Measurements from ENCODE around the gene UBAP1L. TPM values are rescaled to one million over a fixed set of nuclear protein-coding genes. Genes with fewer than 3 reads are reported as not detected.
A peak's percentile ranks its signal among the peaks of the same experiment; 100 is the strongest.

The UBAP1L gene
- total RNA-seq, 2 experiments from 2014 or later, result 7.2 TPM

GRCh38 chr15:65085990-65086679 is 28.9 kb downstream of the UBAP1L start:
- DNase-seq (peak in 2 of 14 experiments; percentile 8 to 21), ATAC-seq (ENCODE audit: poor library complexity) (no peak)
- H3K4me3 ChIP-seq (ENCODE audit: low read length), result no peak overlapping the region
- H3K36me3 ChIP-seq (ENCODE audit: insufficient read depth, low read length), result no peaks in the 10 kb centered on the region
- Mint-ChIP-seq H3K9me3 (no peaks in the 10 kb centered on the region), H3K36me3 (ENCODE audit: low read depth) (no peaks in the 10 kb centered on the region), H3K4me3 (no peak overlapping the region), H3K27me3 (peaks cover 10% of the 10 kb centered on the region), H3K4me1 (ENCODE audit: low read depth) (peaks cover 11% of the 10 kb centered on the region), H3K27ac (no peak overlapping the region)
- H3K27me3 ChIP-seq (ENCODE audit: control insufficient read depth in 1 of 2, insufficient read depth in 2 of 2, low read length in 2 of 2), result no peaks in the 10 kb centered on the region
- no peaks in the 10 kb centered on the region for H3K9me3 ChIP-seq (ENCODE audit: control insufficient read depth in 1 of 2, insufficient read depth in 1 of 2, low read length in 2 of 2)
- peaks cover 11% of the 10 kb centered on the region for H3K4me1 ChIP-seq (ENCODE audit: insufficient read depth, low read length)
- ChIA-PET POLR2A (no interaction called here), CTCF (interaction anchor here (1.3 kb wide), 1 partner anchor 11 kb away, joined by 3 read pairs; no protein-coding TSS in a partner anchor)
- intact Hi-C loops (cut with DNase I, micrococcal nuclease), result no loop called here
- TF ChIP-seq, protein P1, sequence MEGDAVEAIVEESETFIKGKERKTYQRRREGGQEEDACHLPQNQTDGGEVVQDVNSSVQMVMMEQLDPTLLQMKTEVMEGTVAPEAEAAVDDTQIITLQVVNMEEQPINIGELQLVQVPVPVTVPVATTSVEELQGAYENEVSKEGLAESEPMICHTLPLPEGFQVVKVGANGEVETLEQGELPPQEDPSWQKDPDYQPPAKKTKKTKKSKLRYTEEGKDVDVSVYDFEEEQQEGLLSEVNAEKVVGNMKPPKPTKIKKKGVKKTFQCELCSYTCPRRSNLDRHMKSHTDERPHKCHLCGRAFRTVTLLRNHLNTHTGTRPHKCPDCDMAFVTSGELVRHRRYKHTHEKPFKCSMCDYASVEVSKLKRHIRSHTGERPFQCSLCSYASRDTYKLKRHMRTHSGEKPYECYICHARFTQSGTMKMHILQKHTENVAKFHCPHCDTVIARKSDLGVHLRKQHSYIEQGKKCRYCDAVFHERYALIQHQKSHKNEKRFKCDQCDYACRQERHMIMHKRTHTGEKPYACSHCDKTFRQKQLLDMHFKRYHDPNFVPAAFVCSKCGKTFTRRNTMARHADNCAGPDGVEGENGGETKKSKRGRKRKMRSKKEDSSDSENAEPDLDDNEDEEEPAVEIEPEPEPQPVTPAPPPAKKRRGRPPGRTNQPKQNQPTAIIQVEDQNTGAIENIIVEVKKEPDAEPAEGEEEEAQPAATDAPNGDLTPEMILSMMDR (IDR thresholded peaks at IDR 0.05), result no peak
- no peak overlapping the region for H3K27ac ChIP-seq (ENCODE audit: low read depth in 1 of 2, low read length in 2 of 2)

DNA sequence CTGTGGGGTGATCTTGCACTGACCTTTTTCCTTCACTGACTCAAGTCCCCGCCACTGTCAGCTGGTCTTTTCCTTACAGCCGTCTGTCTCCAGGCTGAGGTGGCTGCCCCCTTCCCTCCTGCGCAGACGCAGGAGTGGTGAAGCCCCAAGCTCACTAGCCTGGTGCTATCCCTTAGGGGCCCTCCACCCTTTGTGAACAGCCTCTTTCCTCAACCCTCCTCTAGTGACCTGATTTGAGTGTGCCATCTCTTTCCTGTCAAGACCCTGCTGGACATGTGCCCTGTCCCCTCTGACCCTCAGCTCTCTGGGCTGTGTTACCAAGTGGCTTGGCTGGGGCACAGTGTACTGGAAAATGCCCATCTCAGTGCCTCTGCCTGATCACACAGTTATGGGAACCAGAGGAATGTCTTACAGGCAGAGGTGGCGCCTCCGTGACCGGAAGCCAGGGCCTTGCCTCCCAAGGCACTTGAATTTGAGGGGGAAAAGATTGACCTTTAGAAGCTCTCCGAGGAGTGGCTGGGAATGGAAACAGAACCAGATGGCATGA is 29.7 kb downstream of the UBAP1L start:
- no peaks in the 10 kb centered on the region for H3K27me3 ChIP-seq (ENCODE audit: control insufficient read depth in 1 of 2, insufficient read depth in 2 of 2, low read length in 2 of 2)
- H3K9me3 ChIP-seq (ENCODE audit: control insufficient read depth in 1 of 2, insufficient read depth in 1 of 2, low read length in 2 of 2), result no peaks in the 10 kb centered on the region
- DNase-seq, result no peak
- ChIA-PET CTCF (no interaction called here), POLR2A (no interaction called here)
- H3K36me3 ChIP-seq (ENCODE audit: insufficient read depth, low read length), result no peaks in the 10 kb centered on the region
- intact Hi-C loops (cut with DNase I, micrococcal nuclease), result no loop called here
- no peaks in the 10 kb centered on the region for H3K36me3 Mint-ChIP-seq (ENCODE audit: low read depth)
- H3K4me3 Mint-ChIP-seq, result no peak overlapping the region
- no peaks in the 10 kb centered on the region for H3K9me3 Mint-ChIP-seq
- H3K4me1 Mint-ChIP-seq (ENCODE audit: low read depth), result peaks cover 11% of the 10 kb centered on the region
- H3K27ac Mint-ChIP-seq, result no peak overlapping the region
- TF ChIP-seq, protein P1 (IDR thresholded peaks at IDR 0.05), result no peak
- ATAC-seq (ENCODE audit: poor library complexity), result no peak
- no peak overlapping the region for H3K4me3 ChIP-seq (ENCODE audit: low read length)
- H3K4me1 ChIP-seq (ENCODE audit: insufficient read depth, low read length), result peaks cover 11% of the 10 kb centered on the region
- H3K27ac ChIP-seq (ENCODE audit: low read depth in 1 of 2, low read length in 2 of 2), result no peak overlapping the region
- peaks cover 13% of the 10 kb centered on the region for H3K27me3 Mint-ChIP-seq

- Mint-ChIP-seq H3K4me1 (ENCODE audit: low read depth) (peaks cover 11% of the 10 kb centered on the region), H3K9me3 (no peaks in the 10 kb centered on the region), H3K4me3 (no peak overlapping the region), H3K36me3 (ENCODE audit: low read depth) (no peaks in the 10 kb centered on the region), H3K27ac (no peak overlapping the region), H3K27me3 (peaks cover 13% of the 10 kb centered on the region)
- ChIA-PET POLR2A (no interaction called here), CTCF (no interaction called here)
- TF ChIP-seq, protein P1 (IDR thresholded peaks at IDR 0.05), result no peak
- DNase-seq (no peak), ATAC-seq (ENCODE audit: poor library complexity) (no peak)
- no peak overlapping the region for H3K27ac ChIP-seq (ENCODE audit: low read depth in 1 of 2, low read length in 2 of 2)
- no peaks in the 10 kb centered on the region for H3K9me3 ChIP-seq (ENCODE audit: control insufficient read depth in 1 of 2, insufficient read depth in 1 of 2, low read length in 2 of 2)
- intact Hi-C loops (cut with DNase I, micrococcal nuclease), result no loop called here
- peaks cover 11% of the 10 kb centered on the region for H3K4me1 ChIP-seq (ENCODE audit: insufficient read depth, low read length)
- no peaks in the 10 kb centered on the region for H3K36me3 ChIP-seq (ENCODE audit: insufficient read depth, low read length)
- no peaks in the 10 kb centered on the region for H3K27me3 ChIP-seq (ENCODE audit: control insufficient read depth in 1 of 2, insufficient read depth in 2 of 2, low read length in 2 of 2)
- no peak overlapping the region for H3K4me3 ChIP-seq (ENCODE audit: low read length)
These were observed 30.3 kb downstream of the UBAP1L start for GRCh38 chr15:65084500-65085206.
